RPMI7951 (cell line): ENCODE measurements around the gene FHOD1. TPM values are rescaled to one million over a fixed set of nuclear protein-coding genes. Genes with fewer than 3 reads are reported as not detected.

ENCODE experiments used
- total RNA-seq: library from RNA; depleted of rRNA; stranded (reverse); fragments of >200 nt; shearing (Covaris generic); gene quantifications from 2 replicates; pipeline ENCODE4 v1.2.3, GENCODE V29; 2014; rRNA removed

FHOD1 gene
- total RNA-seq, 1 experiment from 2014 or later = 33.6 TPM

Other genes with a start within 250 kb of the FHOD1 start
- 98.3 and 105 TPM in 2 replicates for gene CBFB, start 218.3 kb downstream of the FHOD1 start, total RNA-seq
- gene PHAF1, start 137.5 kb downstream of the FHOD1 start, total RNA-seq = 13.7 and 18.0 TPM in 2 replicates
- 24.0 and 25.6 TPM in 2 replicates for gene B3GNT9, start 96.5 kb downstream of the FHOD1 start, total RNA-seq
- 13.0 and 29.5 TPM in 2 replicates for gene TRADD, start 87.6 kb downstream of the FHOD1 start, total RNA-seq
- 4.2 and 10.2 TPM in 2 replicates for gene FBXL8, start 87.5 kb downstream of the FHOD1 start, total RNA-seq
- 3.7 and 4.7 TPM in 2 replicates for gene HSF4, start 82.7 kb downstream of the FHOD1 start, total RNA-seq
- gene NOL3, start 76.9 kb downstream of the FHOD1 start, total RNA-seq = 29.4 and 32.3 TPM in 2 replicates
- 4.2 and 7.8 TPM in 2 replicates for gene MATCAP1, start 63.5 kb downstream of the FHOD1 start, total RNA-seq
- gene EXOC3L1, start 57.3 kb downstream of the FHOD1 start, total RNA-seq = 0.39 and 0.60 TPM in 2 replicates
- 67.9 and 75.9 TPM in 2 replicates for gene E2F4, start 55.3 kb downstream of the FHOD1 start, total RNA-seq
- 0.48 and 0.78 TPM in 2 replicates for gene ELMO3, start 48.4 kb downstream of the FHOD1 start, total RNA-seq
- gene TMEM208, start 20.4 kb downstream of the FHOD1 start, total RNA-seq = 37.1 and 48.5 TPM in 2 replicates
- gene SLC9A5, start 1.5 kb upstream of the FHOD1 start, total RNA-seq = 0.98 and 1.1 TPM in 2 replicates
- gene PLEKHG4, start 32.1 kb upstream of the FHOD1 start, total RNA-seq = 2.9 and 4.9 TPM in 2 replicates
- not detected in 2 replicates for gene KCTD19, start 79.3 kb upstream of the FHOD1 start, total RNA-seq
- not detected in 2 replicates for gene LRRC36, start 79.3 kb upstream of the FHOD1 start, total RNA-seq
- gene TPPP3, start 146.0 kb upstream of the FHOD1 start, total RNA-seq = 0.24 and 0.29 TPM in 2 replicates
- gene ZDHHC1, start 169.0 kb upstream of the FHOD1 start, total RNA-seq = 1.4 and 2.0 TPM in 2 replicates
- not detected in 2 replicates for gene HSD11B2, start 183.6 kb upstream of the FHOD1 start, total RNA-seq
- gene ATP6V0D1, start 233.7 kb upstream of the FHOD1 start, total RNA-seq = 121 and 141 TPM in 2 replicates
- not detected in 2 replicates for gene AGRP, start 236.1 kb upstream of the FHOD1 start, total RNA-seq